ENCODE measurements around the gene MGAT4A.
A peak's percentile ranks its signal among the peaks of the same experiment; 100 is the strongest.

The MGAT4A gene

GRCh38 chr2:98747888-98748287 is 17.0 kb upstream of the MGAT4A start:
- Mint-ChIP-seq H3K27ac (no peak overlapping the region), H3K4me3 (no peak overlapping the region), H3K9me3 (peaks cover 4 to 11% of the 10 kb centered on the region in 2 donors), H3K4me1 (peaks cover 45% of the 10 kb centered on the region), H3K27me3 (no peaks in the 10 kb centered on the region)
- ATAC-seq: no peak
- no peak for DNase-seq

GRCh38 chr2:98746426-98746825 is 15.5 kb upstream of the MGAT4A start:
- Mint-ChIP-seq H3K4me1 (peaks cover 57% of the 10 kb centered on the region), H3K27me3 (no peaks in the 10 kb centered on the region), H3K4me3 (no peak overlapping the region), H3K9me3 (peaks cover 4 to 7% of the 10 kb centered on the region in 2 donors), H3K27ac (no peak overlapping the region)
- ATAC-seq (no peak), DNase-seq (no peak)

- DNase-seq (no peak), ATAC-seq (no peak)
- H3K27ac Mint-ChIP-seq: peak overlapping the region in 1 of 2 donors; percentile 78
- H3K4me3 Mint-ChIP-seq: no peak overlapping the region
- H3K9me3 Mint-ChIP-seq: peaks cover 4 to 7% of the 10 kb centered on the region in 2 donors
- no peaks in the 10 kb centered on the region for H3K27me3 Mint-ChIP-seq
- peaks cover 66% of the 10 kb centered on the region for H3K4me1 Mint-ChIP-seq
Measured at GRCh38 chr2:98744595-98744994, 13.7 kb upstream of the MGAT4A start.

GRCh38 chr2:98743835-98744234 is 12.9 kb upstream of the MGAT4A start:
- no peak overlapping the region for H3K4me3 Mint-ChIP-seq
- no peak for DNase-seq
- peaks cover 4 to 7% of the 10 kb centered on the region in 2 donors for H3K9me3 Mint-ChIP-seq
- no peak overlapping the region for H3K27ac Mint-ChIP-seq
- H3K4me1 Mint-ChIP-seq: peaks cover 59% of the 10 kb centered on the region
- no peak for ATAC-seq
- no peaks in the 10 kb centered on the region for H3K27me3 Mint-ChIP-seq

- Mint-ChIP-seq H3K9me3 (peaks cover 6 to 11% of the 10 kb centered on the region in 2 donors), H3K4me1 (peaks cover 72% of the 10 kb centered on the region), H3K4me3 (no peak overlapping the region), H3K27me3 (no peaks in the 10 kb centered on the region), H3K27ac (peak overlapping the region in 1 of 2 donors; percentile 67)
- DNase-seq (no peak), ATAC-seq (no peak)
Measured at GRCh38 chr2:98739020-98739419, 8.1 kb upstream of the MGAT4A start.

GRCh38 chr2:98738304-98738703 is 7.4 kb upstream of the MGAT4A start:
- DNase-seq: no peak
- H3K27me3 Mint-ChIP-seq: no peaks in the 10 kb centered on the region
- H3K27ac Mint-ChIP-seq: peak overlapping the region in 1 of 2 donors; percentile 21
- peaks cover 75% of the 10 kb centered on the region for H3K4me1 Mint-ChIP-seq
- no peak overlapping the region for H3K4me3 Mint-ChIP-seq
- peaks cover 6 to 11% of the 10 kb centered on the region in 2 donors for H3K9me3 Mint-ChIP-seq
- no peak for ATAC-seq

- H3K9me3 Mint-ChIP-seq: peaks cover 6 to 13% of the 10 kb centered on the region in 2 donors
- ATAC-seq: no peak
Measured at GRCh38 chr2:98737848-98738247, 6.9 kb upstream of the MGAT4A start.

GRCh38 chr2:98736464-98736889 is 5.5 kb upstream of the MGAT4A start:
- H3K27me3 Mint-ChIP-seq: no peaks in the 10 kb centered on the region
- peak; percentile 35 to 43 for DNase-seq
- H3K4me3 Mint-ChIP-seq: peak overlapping the region; percentile 41 to 74
- peaks cover 70% of the 10 kb centered on the region for H3K4me1 Mint-ChIP-seq
- peak; percentile 87 for ATAC-seq
- peak overlapping the region in 1 of 2 donors; percentile 77 for H3K27ac Mint-ChIP-seq
- peaks cover 10 to 19% of the 10 kb centered on the region in 2 donors for H3K9me3 Mint-ChIP-seq

More at GRCh38 chr2:98737848-98738247, 6.9 kb upstream of the MGAT4A start:
- Mint-ChIP-seq H3K27ac (peak overlapping the region in 1 of 2 donors; percentile 57), H3K4me1 (peaks cover 75% of the 10 kb centered on the region), H3K27me3 (no peaks in the 10 kb centered on the region), H3K4me3 (peak overlapping the region; percentile 44 to 51)
- no peak for DNase-seq

- peak overlapping the region; percentile 79 to 91 for H3K4me3 Mint-ChIP-seq
- peaks cover 62% of the 10 kb centered on the region for H3K4me1 Mint-ChIP-seq
- H3K9me3 Mint-ChIP-seq: peaks cover 10 to 19% of the 10 kb centered on the region in 2 donors
- H3K27ac Mint-ChIP-seq: peak overlapping the region; percentile 82 to 92
- no peaks in the 10 kb centered on the region for H3K27me3 Mint-ChIP-seq
- ATAC-seq (no peak), DNase-seq (no peak)
Measured at GRCh38 chr2:98734823-98735260, 3.9 kb upstream of the MGAT4A start.

GRCh38 chr2:98734162-98734561 is 3.2 kb upstream of the MGAT4A start:
- H3K27ac Mint-ChIP-seq: peak overlapping the region; percentile 85 to 96
- peak overlapping the region; percentile 79 to 91 for H3K4me3 Mint-ChIP-seq
- no peak for ATAC-seq
- peaks cover 10 to 19% of the 10 kb centered on the region in 2 donors for H3K9me3 Mint-ChIP-seq
- no peak for DNase-seq
- no peaks in the 10 kb centered on the region for H3K27me3 Mint-ChIP-seq
- H3K4me1 Mint-ChIP-seq: peaks cover 62% of the 10 kb centered on the region

- H3K27me3 Mint-ChIP-seq: no peaks in the 10 kb centered on the region
- peak overlapping the region; percentile 80 to 93 for H3K27ac Mint-ChIP-seq
- DNase-seq (no peak), ATAC-seq (no peak)
- peaks cover 5 to 8% of the 10 kb centered on the region in 2 donors for H3K9me3 Mint-ChIP-seq
- H3K4me1 Mint-ChIP-seq: peaks cover 60% of the 10 kb centered on the region
- H3K4me3 Mint-ChIP-seq: peak overlapping the region; percentile 89 to 90
Measured at GRCh38 chr2:98732430-98733051, 1.6 kb upstream of the MGAT4A start.

GRCh38 chr2:98731894-98732349 is 990 bp upstream of the MGAT4A start:
- H3K4me3 Mint-ChIP-seq: peak overlapping the region; percentile 89 to 90
- peak overlapping the region; percentile 93 to 97 for H3K27ac Mint-ChIP-seq
- DNase-seq (no peak), ATAC-seq (no peak)
- H3K9me3 Mint-ChIP-seq: peaks cover 5 to 8% of the 10 kb centered on the region in 2 donors
- no peaks in the 10 kb centered on the region for H3K27me3 Mint-ChIP-seq
- H3K4me1 Mint-ChIP-seq: peaks cover 60% of the 10 kb centered on the region

GRCh38 chr2:98730707-98731040 is 258 bp downstream of the MGAT4A start:
- peak overlapping the region; percentile 76 to 87 for H3K4me3 Mint-ChIP-seq
- peaks cover 5 to 8% of the 10 kb centered on the region in 2 donors for H3K9me3 Mint-ChIP-seq
- no peaks in the 10 kb centered on the region for H3K27me3 Mint-ChIP-seq
- peak; percentile 68 to 70 for DNase-seq
- H3K4me1 Mint-ChIP-seq: peaks cover 60% of the 10 kb centered on the region
- H3K27ac Mint-ChIP-seq: no peak overlapping the region
- ATAC-seq: peak; percentile 72

GRCh38 chr2:98730053-98730706 is 752 bp downstream of the MGAT4A start:
- Mint-ChIP-seq H3K9me3 (peaks cover 5 to 8% of the 10 kb centered on the region in 2 donors), H3K27me3 (no peaks in the 10 kb centered on the region), H3K27ac (peak overlapping the region; percentile 83 to 95), H3K4me3 (peak overlapping the region; percentile 76 to 87), H3K4me1 (peaks cover 61% of the 10 kb centered on the region)
- DNase-seq (peak; percentile 55 to 62), ATAC-seq (peak; percentile 42)

- no peak for ATAC-seq
Measured at GRCh38 chr2:98729652-98730051, 1.3 kb downstream of the MGAT4A start.

More at GRCh38 chr2:98729652-98730051, 1.3 kb downstream of the MGAT4A start:
- DNase-seq: no peak
- peaks cover 5 to 8% of the 10 kb centered on the region in 2 donors for H3K9me3 Mint-ChIP-seq
- peaks cover 63% of the 10 kb centered on the region for H3K4me1 Mint-ChIP-seq
- H3K27me3 Mint-ChIP-seq: no peaks in the 10 kb centered on the region
- H3K27ac Mint-ChIP-seq: peak overlapping the region; percentile 83 to 95
- peak overlapping the region; percentile 76 to 87 for H3K4me3 Mint-ChIP-seq
